Measurements from ENCODE around the gene TMEM259. TPM values are rescaled to one million over a fixed set of nuclear protein-coding genes. Genes with fewer than 3 reads are reported as not detected.

TMEM259 gene
- total and polyA plus RNA-seq, 2 experiments from 2014 or later: 82.8 to 196 TPM

DNA sequence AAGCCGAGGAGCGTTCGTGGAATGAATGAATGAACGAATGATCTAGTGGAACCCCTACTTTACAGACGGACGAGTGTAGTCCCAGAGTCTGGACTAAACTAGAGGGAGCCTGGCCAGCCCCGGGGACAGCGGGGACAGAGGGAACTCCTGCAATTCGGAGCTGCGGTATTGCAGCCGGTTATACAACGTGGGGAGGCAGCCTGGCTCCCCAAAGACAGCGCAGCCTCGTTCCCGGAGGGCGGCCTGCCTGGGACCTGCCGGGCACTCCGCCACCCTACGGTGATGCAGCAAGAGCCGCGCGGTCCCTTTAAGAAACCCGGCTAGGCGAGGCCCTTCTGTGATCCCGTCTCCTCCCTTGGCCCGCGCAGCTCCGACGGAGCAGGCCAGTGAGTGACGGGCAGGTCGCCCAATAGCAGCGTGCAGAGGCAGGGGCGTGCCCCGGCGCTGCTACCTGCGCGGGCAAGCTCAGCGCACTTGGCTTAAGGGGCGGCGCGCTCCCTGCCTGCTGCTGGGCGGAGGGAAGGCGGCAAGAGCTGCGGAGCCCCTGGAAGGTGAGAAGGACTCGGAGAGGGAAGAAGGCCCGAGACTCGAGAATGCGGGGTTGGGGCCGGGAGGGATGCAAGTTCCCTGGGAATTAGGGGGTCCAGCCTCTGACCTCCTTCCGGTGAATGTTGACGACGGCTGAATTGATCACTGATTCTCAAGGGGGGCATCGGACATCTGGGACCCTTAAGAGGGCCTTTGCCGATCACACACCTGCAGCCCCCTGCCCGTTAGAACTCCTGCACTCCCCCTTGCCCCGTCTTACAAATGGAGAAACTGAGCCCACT lies 18.9 kb upstream of the TMEM259 start, which contains the start of gene ABCA7:
TSS of gene ABCA7 (plus strand) at position 462 of the 830 bp plus-strand sequence. CDS start 1,255 bp downstream, outside the sequence.
- Mint-ChIP-seq H3K4me3 (peak within 1 kb of the TSS; percentile 89), H3K27ac (peak within 1 kb of the TSS; percentile 86), H3K4me1 (peaks cover 15% of the 10 kb centered on the region), H3K27me3 (ENCODE audit: insufficient read depth, low read depth, poor library complexity) (peaks cover 39% of the 10 kb centered on the region), H3K36me3 (ENCODE audit: low read depth) (peaks cover 45% of the 10 kb centered on the region), H3K9me3 (peaks cover 2% of the 10 kb centered on the region; the same call in 2 of the 3 replicates)
- Histone ChIP-seq H3K27me3 (ENCODE audit: insufficient read depth) (no peaks in the 10 kb centered on the region), H3K4me3 (peak within 1 kb of the TSS; percentile 91), H3K9me2 (ENCODE audit: insufficient read depth) (no peaks in the 10 kb centered on the region), H3K79me2 (replicated peaks; ENCODE audit: insufficient read depth) (no peaks in the 10 kb centered on the region), H3K4me2 (peak within 1 kb of the TSS; percentile 95), H4K20me1 (replicated peaks; ENCODE audit: insufficient read depth) (peaks cover 4% of the 10 kb centered on the region; the same call in 1 of the 2 replicates), H2AFZ (peak within 1 kb of the TSS; percentile 90; the same call in 1 of the 2 replicates), H3F3A (replicated peaks; ENCODE audit: low read depth) (peaks cover 38% of the 10 kb centered on the region), H3K36me3 (ENCODE audit: insufficient read depth) (peaks cover 16% of the 10 kb centered on the region; the same call in 1 of the 2 replicates), H3K27ac (ENCODE audit: low read depth) (peak within 1 kb of the TSS; percentile 88), H3K4me1 (ENCODE audit: insufficient read depth) (peaks cover 10% of the 10 kb centered on the region)
- ATAC-seq (peak; percentile 78), DNase-seq (ENCODE audit: low spot score) (peak; percentile 99)
- TF ChIP-seq POLR2AphosphoS5 (IDR thresholded peaks at IDR 0.05; ENCODE audit: low read depth): peak; percentile 76
- no peak for TF ChIP-seq ZNF331 (CRISPR knock-in tag; IDR thresholded peaks at IDR 0.05; ENCODE audit: low read depth)
- TF ChIP-seq CREB1 (CRISPR knock-in tag; IDR thresholded peaks at IDR 0.05; ENCODE audit: low read depth): peak; percentile 82
- TF ChIP-seq EZH2 (IDR thresholded peaks at IDR 0.05; ENCODE audit: low read depth, unreplicated experiment): no peak

DNA sequence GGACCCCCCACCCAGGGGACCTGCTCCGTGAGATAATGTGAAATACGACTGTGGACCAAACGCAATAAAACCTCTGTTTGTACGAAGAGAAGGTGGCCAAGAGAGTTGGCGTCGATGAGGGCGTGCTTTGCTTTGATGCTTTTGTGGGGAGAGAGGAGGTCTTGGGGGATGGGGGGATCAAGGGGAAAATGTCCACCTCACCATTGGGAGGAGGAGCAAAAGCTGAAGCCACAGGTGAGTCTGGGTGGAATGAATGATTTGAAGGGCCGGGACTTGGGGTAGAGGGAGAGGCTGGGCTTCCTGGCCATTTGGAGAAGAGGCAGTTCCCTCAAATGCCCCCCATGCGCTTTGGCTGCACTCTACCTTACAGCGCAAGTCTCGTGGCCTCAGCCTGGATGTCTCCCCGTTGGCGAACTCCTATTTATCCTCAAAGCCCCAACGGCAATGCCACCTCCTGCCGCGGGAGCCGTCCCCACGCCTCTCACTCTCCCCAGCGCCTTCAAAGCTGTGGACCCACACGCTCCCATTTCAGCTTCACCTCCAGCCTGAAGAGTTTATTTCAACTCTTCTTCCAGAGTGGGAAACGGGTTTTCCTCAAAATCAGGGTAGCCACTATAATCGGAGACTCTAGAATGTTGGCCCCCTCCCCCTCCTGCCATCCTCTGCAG lies 18.2 kb upstream of the TMEM259 start:
- peaks cover 10% of the 10 kb centered on the region for H3K4me1 ChIP-seq (ENCODE audit: insufficient read depth)
- no peaks in the 10 kb centered on the region for H3K79me2 ChIP-seq (replicated peaks; ENCODE audit: insufficient read depth)
- peaks cover 4% of the 10 kb centered on the region; the same call in 1 of the 2 replicates for H4K20me1 ChIP-seq (replicated peaks; ENCODE audit: insufficient read depth)
- peaks cover 2% of the 10 kb centered on the region; the same call in 2 of the 3 replicates for H3K9me3 Mint-ChIP-seq
- peaks cover 15% of the 10 kb centered on the region for H3K4me1 Mint-ChIP-seq
- DNase-seq (ENCODE audit: low spot score) (peak; percentile 52), ATAC-seq (peak; percentile 0; the same call in 1 of the 3 replicates)
- H3K27ac ChIP-seq (ENCODE audit: low read depth): peak overlapping the region; percentile 88
- H3K27ac Mint-ChIP-seq: peak overlapping the region; percentile 4; the same call in 1 of the 2 replicates
- no peaks in the 10 kb centered on the region for H3K27me3 ChIP-seq (ENCODE audit: insufficient read depth)
- peak overlapping the region; percentile 84 for H3K4me2 ChIP-seq
- no peak overlapping the region for H2AFZ ChIP-seq
- H3K36me3 Mint-ChIP-seq (ENCODE audit: low read depth): peaks cover 45% of the 10 kb centered on the region
- peaks cover 39% of the 10 kb centered on the region for H3K27me3 Mint-ChIP-seq (ENCODE audit: insufficient read depth, low read depth, poor library complexity)
- H3K9me2 ChIP-seq (ENCODE audit: insufficient read depth): no peaks in the 10 kb centered on the region
- H3K36me3 ChIP-seq (ENCODE audit: insufficient read depth): peaks cover 16% of the 10 kb centered on the region; the same call in 1 of the 2 replicates
- TF ChIP-seq POLR2AphosphoS5 (IDR thresholded peaks at IDR 0.05; ENCODE audit: low read depth) (peak; percentile 42; the same call in 1 of the 2 replicates), CREB1 (CRISPR knock-in tag; IDR thresholded peaks at IDR 0.05; ENCODE audit: low read depth) (no peak)
- H3K4me3 ChIP-seq: peak overlapping the region; percentile 91
- peak overlapping the region; percentile 89 for H3K4me3 Mint-ChIP-seq
- H3F3A ChIP-seq (replicated peaks; ENCODE audit: low read depth): peaks cover 38% of the 10 kb centered on the region

DNA sequence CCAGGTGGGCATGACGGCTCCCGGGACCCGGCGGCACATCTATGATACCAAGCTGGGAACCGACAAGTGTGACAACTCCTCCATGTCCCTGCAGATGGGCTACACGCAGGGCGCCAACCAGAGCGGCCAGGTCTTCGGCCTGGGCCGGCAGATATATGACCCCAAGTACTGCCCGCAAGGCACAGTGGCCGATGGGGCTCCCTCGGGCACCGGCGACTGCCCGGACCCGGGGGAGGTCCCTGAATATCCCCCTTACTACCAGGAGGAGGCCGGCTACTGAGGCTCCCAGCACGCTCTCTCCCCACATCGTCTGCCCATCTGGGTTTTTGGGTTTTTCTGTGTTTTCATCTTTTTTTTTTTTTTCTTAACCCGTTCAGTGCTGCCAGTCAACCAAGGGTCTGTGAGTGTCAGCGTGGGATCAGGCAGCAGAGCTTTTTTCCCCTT lies 16.7 kb upstream of the TMEM259 start:
- H3K27ac Mint-ChIP-seq: no peak overlapping the region
- Histone ChIP-seq H3K36me3 (ENCODE audit: insufficient read depth) (peaks cover 22% of the 10 kb centered on the region), H3K9me2 (ENCODE audit: insufficient read depth) (no peaks in the 10 kb centered on the region), H3K4me1 (ENCODE audit: insufficient read depth) (peaks cover 10% of the 10 kb centered on the region), H3F3A (replicated peaks; ENCODE audit: low read depth) (peaks cover 46% of the 10 kb centered on the region), H2AFZ (no peak overlapping the region), H3K4me3 (no peak overlapping the region), H4K20me1 (replicated peaks; ENCODE audit: insufficient read depth) (peaks cover 10% of the 10 kb centered on the region; the same call in 1 of the 2 replicates), H3K4me2 (no peak overlapping the region), H3K79me2 (replicated peaks; ENCODE audit: insufficient read depth) (peaks cover 6% of the 10 kb centered on the region; the same call in 1 of the 2 replicates), H3K27ac (ENCODE audit: low read depth) (no peak overlapping the region), H3K27me3 (ENCODE audit: insufficient read depth) (no peaks in the 10 kb centered on the region)
- no peak overlapping the region; the same call in 2 of the 3 replicates for H3K4me3 Mint-ChIP-seq
- H3K9me3 Mint-ChIP-seq: peaks cover 2% of the 10 kb centered on the region; the same call in 2 of the 3 replicates
- H3K36me3 Mint-ChIP-seq (ENCODE audit: low read depth): peaks cover 54% of the 10 kb centered on the region
- DNase-seq (ENCODE audit: low spot score): no peak
- ATAC-seq: no peak
- peaks cover 46% of the 10 kb centered on the region for H3K27me3 Mint-ChIP-seq (ENCODE audit: insufficient read depth, low read depth, poor library complexity)
- H3K4me1 Mint-ChIP-seq: peaks cover 15% of the 10 kb centered on the region
- TF ChIP-seq CREB1 (CRISPR knock-in tag; IDR thresholded peaks at IDR 0.05; ENCODE audit: low read depth) (no peak), ZNF114 (CRISPR knock-in tag; IDR thresholded peaks at IDR 0.05) (no peak), EZH2phosphoT487 (IDR thresholded peaks at IDR 0.05; ENCODE audit: unreplicated experiment) (no peak), JUNB (IDR thresholded peaks at IDR 0.05; ENCODE audit: unreplicated experiment) (no peak), ZNF331 (CRISPR knock-in tag; IDR thresholded peaks at IDR 0.05; ENCODE audit: low read depth) (no peak)
- TF ChIP-seq, protein P1, sequence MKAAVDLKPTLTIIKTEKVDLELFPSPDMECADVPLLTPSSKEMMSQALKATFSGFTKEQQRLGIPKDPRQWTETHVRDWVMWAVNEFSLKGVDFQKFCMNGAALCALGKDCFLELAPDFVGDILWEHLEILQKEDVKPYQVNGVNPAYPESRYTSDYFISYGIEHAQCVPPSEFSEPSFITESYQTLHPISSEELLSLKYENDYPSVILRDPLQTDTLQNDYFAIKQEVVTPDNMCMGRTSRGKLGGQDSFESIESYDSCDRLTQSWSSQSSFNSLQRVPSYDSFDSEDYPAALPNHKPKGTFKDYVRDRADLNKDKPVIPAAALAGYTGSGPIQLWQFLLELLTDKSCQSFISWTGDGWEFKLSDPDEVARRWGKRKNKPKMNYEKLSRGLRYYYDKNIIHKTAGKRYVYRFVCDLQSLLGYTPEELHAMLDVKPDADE (IDR thresholded peaks at IDR 0.05): no peak
- TF ChIP-seq, protein P2, sequence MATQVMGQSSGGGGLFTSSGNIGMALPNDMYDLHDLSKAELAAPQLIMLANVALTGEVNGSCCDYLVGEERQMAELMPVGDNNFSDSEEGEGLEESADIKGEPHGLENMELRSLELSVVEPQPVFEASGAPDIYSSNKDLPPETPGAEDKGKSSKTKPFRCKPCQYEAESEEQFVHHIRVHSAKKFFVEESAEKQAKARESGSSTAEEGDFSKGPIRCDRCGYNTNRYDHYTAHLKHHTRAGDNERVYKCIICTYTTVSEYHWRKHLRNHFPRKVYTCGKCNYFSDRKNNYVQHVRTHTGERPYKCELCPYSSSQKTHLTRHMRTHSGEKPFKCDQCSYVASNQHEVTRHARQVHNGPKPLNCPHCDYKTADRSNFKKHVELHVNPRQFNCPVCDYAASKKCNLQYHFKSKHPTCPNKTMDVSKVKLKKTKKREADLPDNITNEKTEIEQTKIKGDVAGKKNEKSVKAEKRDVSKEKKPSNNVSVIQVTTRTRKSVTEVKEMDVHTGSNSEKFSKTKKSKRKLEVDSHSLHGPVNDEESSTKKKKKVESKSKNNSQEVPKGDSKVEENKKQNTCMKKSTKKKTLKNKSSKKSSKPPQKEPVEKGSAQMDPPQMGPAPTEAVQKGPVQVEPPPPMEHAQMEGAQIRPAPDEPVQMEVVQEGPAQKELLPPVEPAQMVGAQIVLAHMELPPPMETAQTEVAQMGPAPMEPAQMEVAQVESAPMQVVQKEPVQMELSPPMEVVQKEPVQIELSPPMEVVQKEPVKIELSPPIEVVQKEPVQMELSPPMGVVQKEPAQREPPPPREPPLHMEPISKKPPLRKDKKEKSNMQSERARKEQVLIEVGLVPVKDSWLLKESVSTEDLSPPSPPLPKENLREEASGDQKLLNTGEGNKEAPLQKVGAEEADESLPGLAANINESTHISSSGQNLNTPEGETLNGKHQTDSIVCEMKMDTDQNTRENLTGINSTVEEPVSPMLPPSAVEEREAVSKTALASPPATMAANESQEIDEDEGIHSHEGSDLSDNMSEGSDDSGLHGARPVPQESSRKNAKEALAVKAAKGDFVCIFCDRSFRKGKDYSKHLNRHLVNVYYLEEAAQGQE (IDR thresholded peaks at IDR 0.05; ENCODE audit: unreplicated experiment): no peak

Measured in GM23338 (cell line).